Kidney glomerular epithelial cell (primary cell): ENCODE results near the gene TBC1D3B.
"Not testable (repeated sequence)": the region's sequence is repeated elsewhere in the genome, so short reads cannot be mapped to it uniquely, and the experiment has no call there.

Experiments
- DNase-seq: peaks from one replicate; lab custom pipeline; 2025; lab: John Stamatoyannopoulos, UW

Gene TBC1D3B

GRCh38 chr17:36201102-36201501 lies 24.7 kb upstream of the TBC1D3B start:
- DNase-seq = not testable (repeated sequence)

- no peak for DNase-seq
These were observed 22.5 kb upstream of the TBC1D3B start for GRCh38 chr17:36198831-36199465.

GRCh38 chr17:36197387-36197703 lies 20.9 kb upstream of the TBC1D3B start:
- DNase-seq = no peak

- DNase-seq = no peak
These were observed 19.7 kb upstream of the TBC1D3B start for GRCh38 chr17:36196131-36196486.

- DNase-seq = no peak
These were observed 19.1 kb upstream of the TBC1D3B start for GRCh38 chr17:36195434-36196130.

- DNase-seq = not testable (repeated sequence)
These were observed 18.5 kb upstream of the TBC1D3B start for GRCh38 chr17:36194832-36195433.

- DNase-seq = not testable (repeated sequence)
These were observed 17.9 kb upstream of the TBC1D3B start for GRCh38 chr17:36194147-36194831.

- no peak for DNase-seq
These were observed 16.9 kb upstream of the TBC1D3B start for GRCh38 chr17:36193216-36193775.

- DNase-seq = not testable (repeated sequence)
These were observed 14.3 kb upstream of the TBC1D3B start for GRCh38 chr17:36190549-36191330.

GRCh38 chr17:36189993-36190392 lies 13.6 kb upstream of the TBC1D3B start:
- DNase-seq = not testable (repeated sequence)

- DNase-seq = no peak
These were observed 12.5 kb upstream of the TBC1D3B start for GRCh38 chr17:36188891-36189306.

- DNase-seq = not testable (repeated sequence)
These were observed 11.7 kb upstream of the TBC1D3B start for GRCh38 chr17:36187943-36188665.

GRCh38 chr17:36186810-36187763 lies 10.7 kb upstream of the TBC1D3B start:
- DNase-seq = not testable (repeated sequence)

- no peak for DNase-seq
These were observed 9.0 kb upstream of the TBC1D3B start for GRCh38 chr17:36185416-36185815.

- no peak for DNase-seq
These were observed 7.8 kb upstream of the TBC1D3B start for GRCh38 chr17:36184023-36184765.

GRCh38 chr17:36183001-36183971 lies 6.8 kb upstream of the TBC1D3B start:
- DNase-seq = no peak

GRCh38 chr17:36182176-36183000 lies 6.0 kb upstream of the TBC1D3B start:
- DNase-seq = no peak
